K562 (cell line): ENCODE results near the gene RAD51D. TPM values are rescaled to one million over a fixed set of nuclear protein-coding genes. Genes with fewer than 3 reads are reported as not detected.

Source experiments
- ATF1 ChIP-seq, 2 experiments: fragments of 450-650 bp in 1 of 2; IDR thresholded peaks; 2 replicates each; pipeline ENCODE4 v1.6.1; 2016; ENCODE audit warnings: missing compliant biosample characterization in 1 of 2, missing genetic modification characterization in 1 of 2
- CC2D1A ChIP-seq: fragments of 450-650 bp; IDR thresholded peaks from 2 replicates; pipeline ENCODE4 v1.6.1; 2017; ENCODE audit warnings: mild to moderate bottlenecking
- CCAR2 ChIP-seq: fragments of 200-400 bp; formaldehyde crosslinking; IDR thresholded peaks from 2 replicates; pipeline ENCODE4 v1.6.1; 2017; ENCODE audit warnings: mild to moderate bottlenecking, low read depth, low read length
- CXXC5 ChIP-seq: fragments of 250-450 bp; sonication (Bioruptor Pico); IDR thresholded peaks from 2 replicates; pipeline ENCODE4 v1.8.0; 2022; ENCODE audit warnings: inconsistent platforms, mild to moderate bottlenecking, moderate library complexity
- HIVEP1 ChIP-seq: fragments of 250-450 bp; sonication (Bioruptor Pico); IDR thresholded peaks from 2 replicates; pipeline ENCODE4 v1.4.0; 2020; ENCODE audit warnings: mild to moderate bottlenecking
- MAFF ChIP-seq: IDR thresholded peaks from 2 replicates; pipeline ENCODE4 v1.6.1; 2012; ENCODE audit warnings: low read length, improper control_type of control experiment
- NCOA1 ChIP-seq: fragments of 450-650 bp; IDR thresholded peaks from 2 replicates; pipeline ENCODE4 v1.6.1; 2016; ENCODE audit warnings: low read depth
- NRF1 ChIP-seq, 2 experiments: fragments of 450-650 bp; IDR thresholded peaks in 1 of 2; conservative IDR thresholded peaks in 1 of 2; 2 replicates each; pipeline ENCODE4 v1.6.1; 2014; ENCODE audit warnings: mild to moderate bottlenecking in 2 of 2
- POLR2AphosphoS5 ChIP-seq: IDR thresholded peaks from 2 replicates; pipeline ENCODE4 v1.6.1; 2011; ENCODE audit warnings: mild to moderate bottlenecking, low read depth, low read length, moderate library complexity; ENCODE audit not compliant: control insufficient read depth, insufficient read depth
- SMARCE1 ChIP-seq: fragments of 450-650 bp; IDR thresholded peaks from 2 replicates; pipeline ENCODE4 v1.7.1; 2016; ENCODE audit warnings: mild to moderate bottlenecking
- TARDBP ChIP-seq: fragments of 450-650 bp; IDR thresholded peaks from 2 replicates; pipeline ENCODE4 v1.6.1; 2016
- ZBTB1 ChIP-seq: sonication (generic); formaldehyde crosslinking; IDR thresholded peaks from 2 replicates; pipeline ENCODE4 v1.8.1; 2023; ENCODE audit warnings: missing genetic modification reagents, low read depth, mild to moderate bottlenecking, borderline replicate concordance
- ZNF146 ChIP-seq: IDR thresholded peaks from one replicate; pipeline ENCODE4 v1.6.1; 2018; ENCODE audit warnings: missing compliant biosample characterization; ENCODE audit not compliant: unreplicated experiment
- ZNF212 ChIP-seq: fragments of 450-650 bp; formaldehyde crosslinking; IDR thresholded peaks from 2 replicates; pipeline ENCODE4 v1.4.0; 2020; ENCODE audit warnings: mild to moderate bottlenecking
- ZNF586 ChIP-seq: fragments of 450-650 bp; formaldehyde crosslinking; conservative IDR thresholded peaks from 2 replicates; pipeline ENCODE4 v1.4.0; 2020; ENCODE audit warnings: mild to moderate bottlenecking, moderate library complexity
- ZNF589 ChIP-seq: fragments of 200-800 bp; sonication (Bioruptor generic); IDR thresholded peaks from 2 replicates; pipeline ENCODE4 v1.6.1; 2016; ENCODE audit warnings: low read depth, missing genetic modification characterization, missing compliant biosample characterization
- polyA plus RNA-seq, 8 experiments: library from polyadenylated mRNA; depleted of rRNA in 4 of 8; stranded (reverse) in 5 of 8; unstranded in 3 of 8; fragments of >200 nt; fragmentation: Nextera tagmentation in 2 of 8; fragmentation: Illumina TruSeq in 1 of 8; extraction: Ambion mirVana in 2 of 8; extraction: Trizol in 1 of 8; gene quantifications; 2 replicates each; pipeline versions ENCODE4 v1.2.1 to v1.2.3, GENCODE V29; 2011 to 2014; ENCODE audit warnings: inconsistent platforms in 1 of 8, missing spikeins in 1 of 8
- total RNA-seq, 7 experiments: library from RNA; depleted of rRNA in 6 of 7; stranded (reverse); fragments of >200 nt in 6 of 7; fragmentation: Illumina TruSeq in 2 of 7; extraction: Trizol in 2 of 7; gene quantifications; 2 replicates each; pipeline versions ENCODE4 v1.2.1 to v1.2.3, GENCODE V29; 2011 to 2021; ENCODE audit warnings: low replicate concordance in 1 of 7
- TF ChIP-seq, protein P1 (sequence below): fragments of 250-450 bp; sonication (Bioruptor Pico); IDR thresholded peaks from 2 replicates; pipeline ENCODE4 v1.8.0; 2021; ENCODE audit warnings: moderate library complexity, mild to moderate bottlenecking, inconsistent platforms
- TF ChIP-seq, protein P2 (sequence below): fragments of 200-800 bp; sonication (Bioruptor generic); IDR thresholded peaks from 2 replicates; pipeline ENCODE4 v1.6.1; 2017; ENCODE audit warnings: missing genetic modification characterization, missing compliant biosample characterization
- TF ChIP-seq, protein P3 (sequence below): fragments of 250-450 bp; sonication (Bioruptor Pico); IDR thresholded peaks from 2 replicates; pipeline ENCODE4 v1.8.0; 2022; ENCODE audit warnings: inconsistent platforms
- TF ChIP-seq, protein P4 (sequence below): fragments of 450-650 bp; IDR thresholded peaks from 2 replicates; pipeline ENCODE4 v1.7.0; 2016; ENCODE audit warnings: borderline replicate concordance
- TF ChIP-seq, protein P5 (sequence below): sonication (generic); formaldehyde crosslinking; IDR thresholded peaks from 2 replicates; pipeline ENCODE4 v1.5.0; 2020; ENCODE audit warnings: missing genetic modification reagents

RAD51D gene
- total and polyA plus RNA-seq, 9 of the 15 experiments (the other 6 are each of a cell fraction or from before 2014, with no cell fraction given), result 2.2 to 16.9 (median 8.7) TPM

DNA sequence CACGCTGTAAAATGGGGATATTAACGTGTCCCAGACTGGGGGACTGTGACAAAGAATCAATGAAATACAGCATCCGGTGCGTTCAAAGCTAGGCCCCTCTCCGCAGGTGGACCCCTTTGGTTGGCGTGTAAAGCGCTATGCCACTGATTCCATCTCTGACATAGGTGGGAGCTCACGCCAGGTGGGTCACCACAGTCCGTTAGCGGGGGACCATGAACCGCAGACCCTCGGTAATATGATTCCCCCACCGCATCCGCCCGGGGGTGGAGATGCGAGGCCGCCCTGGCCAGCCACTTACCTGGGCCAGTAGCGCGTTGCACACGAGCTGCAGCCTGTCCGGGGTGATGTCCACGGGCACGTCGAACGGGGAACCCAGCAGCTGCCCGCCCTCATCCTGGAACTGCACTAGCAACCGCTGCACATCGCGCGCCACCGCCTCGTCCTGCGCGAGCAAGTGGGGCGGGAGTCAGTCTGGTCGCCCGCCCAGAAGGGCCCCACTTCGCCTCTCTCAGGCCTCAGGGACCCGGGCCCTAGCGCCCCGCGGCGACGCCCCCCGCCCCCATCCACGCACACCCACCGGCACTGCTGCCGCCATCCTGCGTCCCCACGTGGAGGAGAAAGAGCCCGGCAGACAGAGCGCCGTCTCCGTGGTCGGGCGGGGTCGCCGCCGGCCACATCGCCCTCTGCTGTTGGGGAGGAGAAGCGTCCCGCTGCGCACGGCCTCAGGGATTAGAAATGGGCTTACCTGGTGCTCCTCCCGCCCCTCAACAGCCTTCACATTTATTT lies 22.2 kb upstream of the RAD51D start, which contains the start of gene NLE1 (continued):
- TF ChIP-seq, protein P1, sequence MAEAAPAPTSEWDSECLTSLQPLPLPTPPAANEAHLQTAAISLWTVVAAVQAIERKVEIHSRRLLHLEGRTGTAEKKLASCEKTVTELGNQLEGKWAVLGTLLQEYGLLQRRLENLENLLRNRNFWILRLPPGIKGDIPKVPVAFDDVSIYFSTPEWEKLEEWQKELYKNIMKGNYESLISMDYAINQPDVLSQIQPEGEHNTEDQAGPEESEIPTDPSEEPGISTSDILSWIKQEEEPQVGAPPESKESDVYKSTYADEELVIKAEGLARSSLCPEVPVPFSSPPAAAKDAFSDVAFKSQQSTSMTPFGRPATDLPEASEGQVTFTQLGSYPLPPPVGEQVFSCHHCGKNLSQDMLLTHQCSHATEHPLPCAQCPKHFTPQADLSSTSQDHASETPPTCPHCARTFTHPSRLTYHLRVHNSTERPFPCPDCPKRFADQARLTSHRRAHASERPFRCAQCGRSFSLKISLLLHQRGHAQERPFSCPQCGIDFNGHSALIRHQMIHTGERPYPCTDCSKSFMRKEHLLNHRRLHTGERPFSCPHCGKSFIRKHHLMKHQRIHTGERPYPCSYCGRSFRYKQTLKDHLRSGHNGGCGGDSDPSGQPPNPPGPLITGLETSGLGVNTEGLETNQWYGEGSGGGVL, result no peak
- TF ChIP-seq SMARCE1 (no peak), NCOA1 (no peak), TARDBP (no peak), NRF1 (conservative IDR thresholded peaks at IDR 0.05 in 1 of 2, IDR thresholded peaks at IDR 0.05 in 1 of 2) (peak; percentile 46 to 59; a peak in 3 of 4 replicates), ATF1 (CRISPR knock-in tag; IDR thresholded peaks at IDR 0.05) (no peak), ATF1 (tag; IDR thresholded peaks at IDR 0.05) (peak; percentile 82), CC2D1A (no peak), ZNF212 (no peak), CCAR2 (no peak), ZNF586 (CRISPR knock-in tag) (no peak), ZBTB1 (CRISPR knock-in tag) (no peak), CXXC5 (peak; percentile 84), HIVEP1 (CRISPR knock-in tag) (no peak), MAFF (no peak), ZNF146 (CRISPR knock-in tag) (no peak), POLR2AphosphoS5 (peak; percentile 64), ZNF589 (no peak)
- TF ChIP-seq, protein P2, sequence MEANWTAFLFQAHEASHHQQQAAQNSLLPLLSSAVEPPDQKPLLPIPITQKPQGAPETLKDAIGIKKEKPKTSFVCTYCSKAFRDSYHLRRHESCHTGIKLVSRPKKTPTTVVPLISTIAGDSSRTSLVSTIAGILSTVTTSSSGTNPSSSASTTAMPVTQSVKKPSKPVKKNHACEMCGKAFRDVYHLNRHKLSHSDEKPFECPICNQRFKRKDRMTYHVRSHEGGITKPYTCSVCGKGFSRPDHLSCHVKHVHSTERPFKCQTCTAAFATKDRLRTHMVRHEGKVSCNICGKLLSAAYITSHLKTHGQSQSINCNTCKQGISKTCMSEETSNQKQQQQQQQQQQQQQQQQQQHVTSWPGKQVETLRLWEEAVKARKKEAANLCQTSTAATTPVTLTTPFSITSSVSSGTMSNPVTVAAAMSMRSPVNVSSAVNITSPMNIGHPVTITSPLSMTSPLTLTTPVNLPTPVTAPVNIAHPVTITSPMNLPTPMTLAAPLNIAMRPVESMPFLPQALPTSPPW (CRISPR knock-in tag), result peak; percentile 64
- TF ChIP-seq, protein P3, sequence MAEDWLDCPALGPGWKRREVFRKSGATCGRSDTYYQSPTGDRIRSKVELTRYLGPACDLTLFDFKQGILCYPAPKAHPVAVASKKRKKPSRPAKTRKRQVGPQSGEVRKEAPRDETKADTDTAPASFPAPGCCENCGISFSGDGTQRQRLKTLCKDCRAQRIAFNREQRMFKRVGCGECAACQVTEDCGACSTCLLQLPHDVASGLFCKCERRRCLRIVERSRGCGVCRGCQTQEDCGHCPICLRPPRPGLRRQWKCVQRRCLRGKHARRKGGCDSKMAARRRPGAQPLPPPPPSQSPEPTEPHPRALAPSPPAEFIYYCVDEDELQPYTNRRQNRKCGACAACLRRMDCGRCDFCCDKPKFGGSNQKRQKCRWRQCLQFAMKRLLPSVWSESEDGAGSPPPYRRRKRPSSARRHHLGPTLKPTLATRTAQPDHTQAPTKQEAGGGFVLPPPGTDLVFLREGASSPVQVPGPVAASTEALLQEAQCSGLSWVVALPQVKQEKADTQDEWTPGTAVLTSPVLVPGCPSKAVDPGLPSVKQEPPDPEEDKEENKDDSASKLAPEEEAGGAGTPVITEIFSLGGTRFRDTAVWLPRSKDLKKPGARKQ, result no peak
- TF ChIP-seq, protein P4, sequence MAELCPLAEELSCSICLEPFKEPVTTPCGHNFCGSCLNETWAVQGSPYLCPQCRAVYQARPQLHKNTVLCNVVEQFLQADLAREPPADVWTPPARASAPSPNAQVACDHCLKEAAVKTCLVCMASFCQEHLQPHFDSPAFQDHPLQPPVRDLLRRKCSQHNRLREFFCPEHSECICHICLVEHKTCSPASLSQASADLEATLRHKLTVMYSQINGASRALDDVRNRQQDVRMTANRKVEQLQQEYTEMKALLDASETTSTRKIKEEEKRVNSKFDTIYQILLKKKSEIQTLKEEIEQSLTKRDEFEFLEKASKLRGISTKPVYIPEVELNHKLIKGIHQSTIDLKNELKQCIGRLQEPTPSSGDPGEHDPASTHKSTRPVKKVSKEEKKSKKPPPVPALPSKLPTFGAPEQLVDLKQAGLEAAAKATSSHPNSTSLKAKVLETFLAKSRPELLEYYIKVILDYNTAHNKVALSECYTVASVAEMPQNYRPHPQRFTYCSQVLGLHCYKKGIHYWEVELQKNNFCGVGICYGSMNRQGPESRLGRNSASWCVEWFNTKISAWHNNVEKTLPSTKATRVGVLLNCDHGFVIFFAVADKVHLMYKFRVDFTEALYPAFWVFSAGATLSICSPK, result no peak
- TF ChIP-seq, protein P5, sequence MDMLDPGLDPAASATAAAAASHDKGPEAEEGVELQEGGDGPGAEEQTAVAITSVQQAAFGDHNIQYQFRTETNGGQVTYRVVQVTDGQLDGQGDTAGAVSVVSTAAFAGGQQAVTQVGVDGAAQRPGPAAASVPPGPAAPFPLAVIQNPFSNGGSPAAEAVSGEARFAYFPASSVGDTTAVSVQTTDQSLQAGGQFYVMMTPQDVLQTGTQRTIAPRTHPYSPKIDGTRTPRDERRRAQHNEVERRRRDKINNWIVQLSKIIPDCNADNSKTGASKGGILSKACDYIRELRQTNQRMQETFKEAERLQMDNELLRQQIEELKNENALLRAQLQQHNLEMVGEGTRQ (CRISPR knock-in tag), result peak; percentile 72
